Gastroesophageal sphincter (tissue), 4 donors: Measurements from ENCODE around the gene SSTR4. TPM values are rescaled to one million over a fixed set of nuclear protein-coding genes. Genes with fewer than 3 reads are reported as not detected.

Source experiments
- ATAC-seq: fragments of 150-250 bp; one replicate; pipeline ENCODE4 v1.9.1; 2016; ENCODE audit warnings: mild to moderate bottlenecking, moderate library complexity
- H3K27ac ChIP-seq, 4 donors: fragments of 200-600 bp; sonication (generic) in 3 of 4; 1 replicate in 3 of 4; 2 replicates in 1 of 4; pipeline ENCODE4 v1.5.1; 2016 to 2019
- H3K27me3 ChIP-seq: fragments of 200-600 bp; sonication (generic); one replicate; pipeline ENCODE4 v1.5.1; 2019
- H3K36me3 ChIP-seq, 2 donors: fragments of 200-600 bp; sonication (generic); one replicate each; pipeline ENCODE4 v1.5.1; 2019; ENCODE audit warnings: control low read depth in 1 of 2
- H3K4me1 ChIP-seq, 3 donors: fragments of 200-600 bp; sonication (generic); 1 replicate in 2 of 3; 2 replicates in 1 of 3; pipeline ENCODE4 v1.5.1; 2016 to 2019; ENCODE audit warnings: control low read depth in 2 of 3
- H3K4me3 ChIP-seq, 2 donors: fragments of 200-600 bp; sonication (generic); one replicate each; pipeline ENCODE4 v1.5.1; 2019; ENCODE audit warnings: mild to moderate bottlenecking in 1 of 2, moderate library complexity in 1 of 2
- H3K9me3 ChIP-seq, 3 donors: fragments of 200-600 bp; sonication (generic); one replicate each; pipeline ENCODE4 v1.5.1; 2017 to 2019; ENCODE audit warnings: control low read depth in 2 of 3
- CTCF ChIP-seq, 4 experiments: fragments of 200-600 bp in 2 of 4; fragments of 450-650 bp in 2 of 4; sonication (generic) in 1 of 4; IDR thresholded peaks; one replicate each; pipeline ENCODE4 v1.5.1; 2017 to 2019; ENCODE audit warnings: antibody characterized with exemption in 4 of 4, mild to moderate bottlenecking in 2 of 4, moderate library complexity in 2 of 4
- EP300 ChIP-seq: sonication (generic); formaldehyde crosslinking; IDR thresholded peaks from one replicate; pipeline ENCODE4 v1.6.1; 2017; ENCODE audit warnings: antibody characterized with exemption, mild to moderate bottlenecking
- POLR2A ChIP-seq, 2 donors: fragments of 450-650 bp; IDR thresholded peaks; one replicate each; pipeline ENCODE4 v1.6.1; 2017; ENCODE audit warnings: antibody characterized with exemption in 2 of 2, mild to moderate bottlenecking in 2 of 2, moderate library complexity in 1 of 2
- POLR2AphosphoS5 ChIP-seq: sonication (generic); formaldehyde crosslinking; IDR thresholded peaks from one replicate; pipeline ENCODE4 v1.6.1; 2017; ENCODE audit warnings: antibody characterized with exemption
- WGBS, 2 donors: methylation state at CpG; one replicate each; pipeline ENCODE4 v1.1.5; 2018; ENCODE audit warnings: low coverage in 1 of 2; 5-methylcytosine and 5-hydroxymethylcytosine counted together
- total RNA-seq, 4 donors: library from RNA; depleted of rRNA; stranded (reverse); fragments of >200 nt; gene quantifications; one replicate each; pipeline ENCODE4 v1.1.0, GENCODE V29; 2016

SSTR4 gene
- total RNA-seq, 4 donors from 2014 or later, result 0.58 TPM; not detected in 3

GRCh38 chr20:23032750-23033078 is 2.4 kb upstream of the SSTR4 start:
- 69% methylated on average over 2 to 4 of the region's 5 CpGs for WGBS, 2 donors
- Histone ChIP-seq H3K4me3 (no peak overlapping the region), H3K4me1 (peaks cover 0 to 10% (median 0%) of the 10 kb centered on the region in 3 donors), H3K36me3 (no peaks in the 10 kb centered on the region), H3K27me3 (peaks cover 40% of the 10 kb centered on the region), H3K9me3 (no peaks in the 10 kb centered on the region), H3K27ac (no peak overlapping the region)
- no peak for TF ChIP-seq EP300
- TF ChIP-seq POLR2AphosphoS5, result no peak
- no peak for TF ChIP-seq POLR2A (IDR thresholded peaks at IDR 0.05)
- no peak for TF ChIP-seq CTCF (IDR thresholded peaks at IDR 0.05)
- ATAC-seq, result no peak

GRCh38 chr20:23033918-23034317 is 1.2 kb upstream of the SSTR4 start:
- H3K36me3 ChIP-seq, result no peaks in the 10 kb centered on the region
- no CpG with 5 or more reads among the region's 4 CpGs for WGBS, 2 donors
- ATAC-seq, result no peak
- peaks cover 48% of the 10 kb centered on the region for H3K27me3 ChIP-seq
- TF ChIP-seq EP300 (no peak), POLR2A (IDR thresholded peaks at IDR 0.05) (no peak), CTCF (IDR thresholded peaks at IDR 0.05) (no peak), POLR2AphosphoS5 (no peak)
- H3K27ac ChIP-seq, result no peak overlapping the region
- H3K9me3 ChIP-seq, result no peaks in the 10 kb centered on the region
- H3K4me3 ChIP-seq, result no peak overlapping the region
- peaks cover 0 to 10% (median 0%) of the 10 kb centered on the region in 3 donors for H3K4me1 ChIP-seq

- Histone ChIP-seq H3K27ac (no peak overlapping the region), H3K36me3 (no peaks in the 10 kb centered on the region), H3K4me1 (peaks cover 0 to 10% (median 0%) of the 10 kb centered on the region in 3 donors), H3K27me3 (peaks cover 63% of the 10 kb centered on the region), H3K9me3 (no peaks in the 10 kb centered on the region), H3K4me3 (no peak overlapping the region)
- no peak for TF ChIP-seq POLR2A (IDR thresholded peaks at IDR 0.05)
- no peak for TF ChIP-seq CTCF (IDR thresholded peaks at IDR 0.05)
- TF ChIP-seq EP300, result no peak
- no peak for TF ChIP-seq POLR2AphosphoS5
- WGBS, 2 donors, result 89% methylated on average over 8 of the region's 41 CpGs; no CpG with 5 or more reads in 1 of the 2 donors
- ATAC-seq, result no peak
These were observed 619 bp downstream of the SSTR4 start for GRCh38 chr20:23035731-23036130.

- ATAC-seq, result no peak
- Histone ChIP-seq H3K27ac (no peak overlapping the region), H3K4me3 (no peak overlapping the region), H3K9me3 (no peaks in the 10 kb centered on the region), H3K36me3 (no peaks in the 10 kb centered on the region), H3K27me3 (peaks cover 67% of the 10 kb centered on the region), H3K4me1 (peaks cover 0 to 10% (median 0%) of the 10 kb centered on the region in 3 donors)
- TF ChIP-seq EP300, result no peak
- WGBS, 2 donors, result no CpG with 5 or more reads among the region's 11 CpGs
These were observed 1.3 kb downstream of the SSTR4 start for GRCh38 chr20:23036371-23036770.

GRCh38 chr20:23037017-23037481 is 1.9 kb downstream of the SSTR4 start:
- H3K36me3 ChIP-seq, result no peaks in the 10 kb centered on the region
- peaks cover 73% of the 10 kb centered on the region for H3K27me3 ChIP-seq
- no peak overlapping the region for H3K27ac ChIP-seq
- H3K4me1 ChIP-seq, result peaks cover 0 to 10% (median 0%) of the 10 kb centered on the region in 3 donors
- 23 to 37% methylated on average over 2 of the region's 3 CpGs for WGBS, 2 donors
- H3K4me3 ChIP-seq, result no peak overlapping the region
- no peak for TF ChIP-seq POLR2AphosphoS5
- TF ChIP-seq POLR2A (IDR thresholded peaks at IDR 0.05), result no peak
- no peak for TF ChIP-seq EP300
- no peak for TF ChIP-seq CTCF (IDR thresholded peaks at IDR 0.05)
- no peak for ATAC-seq
- H3K9me3 ChIP-seq, result no peaks in the 10 kb centered on the region
